Measurements from ENCODE around the gene TMCC3.

TMCC3 gene

GRCh38 chr12:94599189-94599588 is 51.2 kb downstream of the TMCC3 start:
- no peak for TF ChIP-seq POLR2AphosphoS5 (IDR thresholded peaks at IDR 0.05; ENCODE audit: low read depth, low read length)
- TF ChIP-seq, protein P1, sequence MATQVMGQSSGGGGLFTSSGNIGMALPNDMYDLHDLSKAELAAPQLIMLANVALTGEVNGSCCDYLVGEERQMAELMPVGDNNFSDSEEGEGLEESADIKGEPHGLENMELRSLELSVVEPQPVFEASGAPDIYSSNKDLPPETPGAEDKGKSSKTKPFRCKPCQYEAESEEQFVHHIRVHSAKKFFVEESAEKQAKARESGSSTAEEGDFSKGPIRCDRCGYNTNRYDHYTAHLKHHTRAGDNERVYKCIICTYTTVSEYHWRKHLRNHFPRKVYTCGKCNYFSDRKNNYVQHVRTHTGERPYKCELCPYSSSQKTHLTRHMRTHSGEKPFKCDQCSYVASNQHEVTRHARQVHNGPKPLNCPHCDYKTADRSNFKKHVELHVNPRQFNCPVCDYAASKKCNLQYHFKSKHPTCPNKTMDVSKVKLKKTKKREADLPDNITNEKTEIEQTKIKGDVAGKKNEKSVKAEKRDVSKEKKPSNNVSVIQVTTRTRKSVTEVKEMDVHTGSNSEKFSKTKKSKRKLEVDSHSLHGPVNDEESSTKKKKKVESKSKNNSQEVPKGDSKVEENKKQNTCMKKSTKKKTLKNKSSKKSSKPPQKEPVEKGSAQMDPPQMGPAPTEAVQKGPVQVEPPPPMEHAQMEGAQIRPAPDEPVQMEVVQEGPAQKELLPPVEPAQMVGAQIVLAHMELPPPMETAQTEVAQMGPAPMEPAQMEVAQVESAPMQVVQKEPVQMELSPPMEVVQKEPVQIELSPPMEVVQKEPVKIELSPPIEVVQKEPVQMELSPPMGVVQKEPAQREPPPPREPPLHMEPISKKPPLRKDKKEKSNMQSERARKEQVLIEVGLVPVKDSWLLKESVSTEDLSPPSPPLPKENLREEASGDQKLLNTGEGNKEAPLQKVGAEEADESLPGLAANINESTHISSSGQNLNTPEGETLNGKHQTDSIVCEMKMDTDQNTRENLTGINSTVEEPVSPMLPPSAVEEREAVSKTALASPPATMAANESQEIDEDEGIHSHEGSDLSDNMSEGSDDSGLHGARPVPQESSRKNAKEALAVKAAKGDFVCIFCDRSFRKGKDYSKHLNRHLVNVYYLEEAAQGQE (IDR thresholded peaks at IDR 0.05; ENCODE audit: insufficient read depth in 1 of 2, low read depth in 2 of 2, low read length in 2 of 2): no peak
- TF ChIP-seq SIN3A (IDR thresholded peaks at IDR 0.05; ENCODE audit: borderline replicate concordance, insufficient read depth, low read length): no peak
- no peak for TF ChIP-seq TAF1 (IDR thresholded peaks at IDR 0.05; ENCODE audit: borderline replicate concordance, insufficient read depth, low read length)
- no peak for TF ChIP-seq FOXP2 (optimal IDR thresholded peaks at IDR 0.05; ENCODE audit: borderline replicate concordance, extremely low read depth, extremely low read length, insufficient read depth)

DNA sequence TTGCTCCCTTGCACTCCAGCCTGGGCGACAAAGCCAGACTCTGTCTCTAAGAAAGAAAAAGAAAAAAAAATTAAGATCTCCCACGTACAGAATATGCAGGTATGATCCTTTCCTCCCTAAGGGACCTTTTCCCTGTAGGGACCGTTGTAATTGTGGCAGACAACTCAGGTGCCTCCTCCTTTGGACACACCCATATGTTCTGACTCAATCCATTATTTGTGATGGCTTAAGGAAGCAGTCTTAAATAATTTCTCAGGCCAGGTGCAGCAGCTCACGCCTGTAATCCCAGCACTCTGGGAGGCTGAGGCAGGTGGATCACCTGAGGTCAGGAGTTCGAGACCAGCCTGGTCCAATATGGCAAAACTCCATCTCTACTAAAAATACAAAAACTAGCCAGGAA is 53.1 kb downstream of the TMCC3 start:
- TF ChIP-seq FOXP2 (optimal IDR thresholded peaks at IDR 0.05; ENCODE audit: borderline replicate concordance, extremely low read depth, extremely low read length, insufficient read depth): no peak
- no peak for TF ChIP-seq TAF1 (IDR thresholded peaks at IDR 0.05; ENCODE audit: borderline replicate concordance, insufficient read depth, low read length)
- no peak for TF ChIP-seq POLR2AphosphoS5 (IDR thresholded peaks at IDR 0.05; ENCODE audit: low read depth, low read length)
- TF ChIP-seq, protein P1 (IDR thresholded peaks at IDR 0.05; ENCODE audit: insufficient read depth in 1 of 2, low read depth in 2 of 2, low read length in 2 of 2): no peak
- no peak for TF ChIP-seq SIN3A (IDR thresholded peaks at IDR 0.05; ENCODE audit: borderline replicate concordance, insufficient read depth, low read length)

DNA sequence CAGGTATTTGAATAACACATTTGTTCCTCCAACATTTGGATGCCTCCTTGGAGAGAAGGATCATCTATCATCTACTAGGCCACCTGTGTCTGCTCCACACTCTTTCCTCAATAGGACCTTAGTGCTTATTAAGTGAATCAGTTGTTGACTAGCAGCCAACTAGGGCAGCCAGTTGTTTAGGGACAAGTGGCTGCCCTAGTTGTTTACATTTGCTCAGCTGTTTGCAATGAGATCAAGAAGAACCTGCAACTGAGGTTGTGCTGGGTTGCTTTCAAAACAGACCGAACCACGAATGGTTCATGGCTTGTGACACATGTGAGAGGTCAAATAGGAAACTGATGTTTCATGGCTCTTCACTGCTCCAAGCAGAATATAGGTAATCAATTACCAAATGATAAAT is 53.8 kb downstream of the TMCC3 start:
- TF ChIP-seq, protein P1 (IDR thresholded peaks at IDR 0.05; ENCODE audit: insufficient read depth in 1 of 2, low read depth in 2 of 2, low read length in 2 of 2): no peak
- no peak for TF ChIP-seq FOXP2 (optimal IDR thresholded peaks at IDR 0.05; ENCODE audit: borderline replicate concordance, extremely low read depth, extremely low read length, insufficient read depth)
- no peak for TF ChIP-seq TAF1 (IDR thresholded peaks at IDR 0.05; ENCODE audit: borderline replicate concordance, insufficient read depth, low read length)
- TF ChIP-seq SIN3A (IDR thresholded peaks at IDR 0.05; ENCODE audit: borderline replicate concordance, insufficient read depth, low read length): no peak
- TF ChIP-seq POLR2AphosphoS5 (IDR thresholded peaks at IDR 0.05; ENCODE audit: low read depth, low read length): no peak

DNA sequence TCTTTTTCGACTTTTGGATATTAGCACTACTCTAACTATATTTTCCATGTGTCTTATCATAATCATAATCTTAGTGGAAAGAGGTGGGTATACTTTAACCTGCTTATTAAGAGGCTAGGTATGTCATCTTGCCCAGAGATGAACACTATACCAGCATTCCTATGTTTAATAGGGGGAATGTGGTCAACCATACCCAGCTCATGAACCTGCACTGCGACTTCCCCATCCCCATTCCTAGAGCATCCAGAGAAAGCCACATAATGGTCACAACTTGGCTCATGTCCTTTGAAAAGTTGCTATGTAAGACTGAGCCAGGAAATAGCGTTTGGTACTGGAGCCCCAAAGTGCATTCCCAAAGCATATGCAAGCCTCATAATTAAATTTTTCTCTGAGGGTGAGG is 55.2 kb downstream of the TMCC3 start:
- TF ChIP-seq, protein P1 (IDR thresholded peaks at IDR 0.05; ENCODE audit: insufficient read depth in 1 of 2, low read depth in 2 of 2, low read length in 2 of 2): no peak
- no peak for TF ChIP-seq SIN3A (IDR thresholded peaks at IDR 0.05; ENCODE audit: borderline replicate concordance, insufficient read depth, low read length)
- TF ChIP-seq TAF1 (IDR thresholded peaks at IDR 0.05; ENCODE audit: borderline replicate concordance, insufficient read depth, low read length): no peak
- TF ChIP-seq POLR2AphosphoS5 (IDR thresholded peaks at IDR 0.05; ENCODE audit: low read depth, low read length): no peak
- TF ChIP-seq FOXP2 (optimal IDR thresholded peaks at IDR 0.05; ENCODE audit: borderline replicate concordance, extremely low read depth, extremely low read length, insufficient read depth): no peak

DNA sequence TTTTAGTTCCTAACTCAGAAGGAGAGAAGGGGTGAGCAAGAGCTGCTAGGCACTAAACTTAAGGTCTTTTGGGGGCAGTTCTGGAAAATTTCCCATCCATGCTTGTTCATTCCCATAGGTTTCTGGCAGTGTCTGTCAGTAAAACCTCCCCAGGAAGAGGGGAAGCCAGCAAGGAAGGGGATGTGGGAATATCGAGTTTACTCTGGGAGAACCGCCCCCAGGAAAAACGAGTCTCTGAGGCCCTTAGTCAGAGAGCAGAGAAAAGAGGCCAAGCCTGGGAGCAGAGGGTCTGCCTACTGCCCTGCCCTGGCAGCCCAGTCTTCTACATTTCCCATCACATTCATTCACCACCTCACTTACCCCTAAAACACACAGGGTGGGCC is 55.9 kb downstream of the TMCC3 start:
- no peak for TF ChIP-seq SIN3A (IDR thresholded peaks at IDR 0.05; ENCODE audit: borderline replicate concordance, insufficient read depth, low read length)
- TF ChIP-seq, protein P1 (IDR thresholded peaks at IDR 0.05; ENCODE audit: insufficient read depth in 1 of 2, low read depth in 2 of 2, low read length in 2 of 2): no peak
- TF ChIP-seq TAF1 (IDR thresholded peaks at IDR 0.05; ENCODE audit: borderline replicate concordance, insufficient read depth, low read length): no peak
- no peak for TF ChIP-seq FOXP2 (optimal IDR thresholded peaks at IDR 0.05; ENCODE audit: borderline replicate concordance, extremely low read depth, extremely low read length, insufficient read depth)
- TF ChIP-seq POLR2AphosphoS5 (IDR thresholded peaks at IDR 0.05; ENCODE audit: low read depth, low read length): no peak

Measured in PFSK-1 (cell line).